ENCODE results near the gene QRICH2. TPM values are rescaled to one million over a fixed set of nuclear protein-coding genes. Genes with fewer than 3 reads are reported as not detected.

The QRICH2 gene
- total and polyA plus RNA-seq, 2 of the 4 experiments (the other 2 are of a cell fraction) = 4.3 to 4.8 TPM

DNA sequence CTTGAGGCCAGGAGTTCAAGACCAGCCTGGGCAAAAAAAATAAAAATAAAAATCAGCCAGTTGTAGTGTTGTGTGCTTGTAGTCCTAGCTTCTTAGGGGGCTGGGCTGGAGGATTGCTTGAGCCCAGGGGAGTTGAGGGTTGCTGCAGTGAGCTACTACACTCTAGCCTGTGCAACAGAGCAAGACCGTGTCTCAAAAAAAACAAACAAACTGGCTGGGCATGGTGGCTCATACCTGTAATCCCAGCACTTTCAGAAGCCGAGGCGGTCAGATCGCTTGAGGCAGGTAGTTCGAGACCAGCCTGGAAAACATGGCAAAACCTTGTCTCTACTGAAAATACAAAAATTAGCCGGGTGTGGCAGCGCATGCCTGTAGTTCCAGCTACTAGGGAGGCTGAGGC lies 47.9 kb downstream of the QRICH2 start:
- no peak overlapping the region for H2BK5ac ChIP-seq (ENCODE audit: low read depth, low read length, poor library complexity, severe bottlenecking)
- intact Hi-C loops (cut with micrococcal nuclease) = no loop called here
- in situ Hi-C loops (cut with MboI; ENCODE audit: low sequenced_read_pairs) = no loop called here

More for the DNA sequence above, 47.9 kb downstream of the QRICH2 start:
- Histone ChIP-seq H3K9ac (ENCODE audit: low read depth, low read length) (no peak overlapping the region), H3K27me3 (ENCODE audit: control insufficient read depth, insufficient read depth, low read length) (no peaks in the 10 kb centered on the region), H2BK15ac (ENCODE audit: low read depth, low read length) (no peak overlapping the region), H3K14ac (replicated peaks; ENCODE audit: low read depth, low read length) (no peak overlapping the region), H3K4me1 (ENCODE audit: control insufficient read depth, insufficient read depth, low read length) (peaks cover 2% of the 10 kb centered on the region), H3K9me1 (ENCODE audit: insufficient read depth, low read length) (peaks cover 10% of the 10 kb centered on the region), H3K9me3 (ENCODE audit: control insufficient read depth, insufficient read depth, low read length) (no peaks in the 10 kb centered on the region), H4K20me1 (ENCODE audit: insufficient read depth, low read length) (no peaks in the 10 kb centered on the region), H2AK9ac (replicated peaks; ENCODE audit: low read depth, low read length, poor library complexity) (no peak overlapping the region), H3K4me2 (ENCODE audit: low read depth, low read length) (no peak overlapping the region), H3K56ac (ENCODE audit: extremely low read depth, insufficient read depth, low read length) (no peak overlapping the region), H3K36me3 (ENCODE audit: control insufficient read depth, insufficient read depth, low read length) (no peaks in the 10 kb centered on the region), H3K4me3 (ENCODE audit: insufficient read depth, low read depth, low read length) (no peak overlapping the region), H3K4ac (ENCODE audit: low read depth, low read length) (no peak overlapping the region), H2AK5ac (ENCODE audit: low read depth, low read length) (no peak overlapping the region; the same call in 1 of the 2 replicates), H3K27ac (ENCODE audit: insufficient read depth, low read length) (no peak overlapping the region), H2BK20ac (ENCODE audit: low read depth, low read length) (no peak overlapping the region), H2BK120ac (ENCODE audit: low read depth, low read length) (no peak overlapping the region), H4K8ac (ENCODE audit: low read depth in 2 of 2, low read length in 2 of 2) (no peak overlapping the region), H4K91ac (ENCODE audit: insufficient read depth, low read depth, low read length) (no peak overlapping the region), H2AFZ (replicated peaks; ENCODE audit: low read length, poor library complexity) (no peak overlapping the region), H4K5ac (ENCODE audit: low read depth, low read length) (no peak overlapping the region), H3K18ac (ENCODE audit: low read depth, low read length) (no peak overlapping the region), H3K23ac (ENCODE audit: low read depth, low read length) (no peak overlapping the region), H3K79me1 (ENCODE audit: low read depth in 1 of 2, low read length in 2 of 2) (0 out of 4 replicates have a peak, but pooled peaks cover 0 to 10% of the 10 kb centered on the region in 2 experiments)
- DNase-seq (no peak), ATAC-seq (ENCODE audit: low read depth) (no peak)
- TF ChIP-seq CEBPB (IDR thresholded peaks at IDR 0.05; ENCODE audit: low read depth, low read length) (no peak), MAZ (IDR thresholded peaks at IDR 0.05; ENCODE audit: borderline replicate concordance, low read depth, low read length) (no peak), RFX5 (IDR thresholded peaks at IDR 0.05; ENCODE audit: low read depth, low read length) (no peak), POLR2A (IDR thresholded peaks at IDR 0.05; ENCODE audit: low read depth, low read length) (no peak), RAD21 (IDR thresholded peaks at IDR 0.05; ENCODE audit: low read length) (no peak), RCOR1 (IDR thresholded peaks at IDR 0.05; ENCODE audit: insufficient replicate concordance, low read length) (no peak), MAFK (IDR thresholded peaks at IDR 0.05; ENCODE audit: low read depth, low read length) (no peak), MXI1 (IDR thresholded peaks at IDR 0.05; ENCODE audit: borderline replicate concordance, low read depth, low read length) (no peak), SMC3 (IDR thresholded peaks at IDR 0.05; ENCODE audit: low read depth, low read length) (no peak), BHLHE40 (IDR thresholded peaks at IDR 0.05; ENCODE audit: low read depth, low read length) (no peak), FOS (IDR thresholded peaks at IDR 0.05; ENCODE audit: low read depth, low read length) (no peak), CHD1 (IDR thresholded peaks at IDR 0.05; ENCODE audit: low read depth, low read length) (no peak), NFE2L2 (IDR thresholded peaks at IDR 0.05; ENCODE audit: low read depth, low read length) (no peak)
- TF ChIP-seq, protein P1, sequence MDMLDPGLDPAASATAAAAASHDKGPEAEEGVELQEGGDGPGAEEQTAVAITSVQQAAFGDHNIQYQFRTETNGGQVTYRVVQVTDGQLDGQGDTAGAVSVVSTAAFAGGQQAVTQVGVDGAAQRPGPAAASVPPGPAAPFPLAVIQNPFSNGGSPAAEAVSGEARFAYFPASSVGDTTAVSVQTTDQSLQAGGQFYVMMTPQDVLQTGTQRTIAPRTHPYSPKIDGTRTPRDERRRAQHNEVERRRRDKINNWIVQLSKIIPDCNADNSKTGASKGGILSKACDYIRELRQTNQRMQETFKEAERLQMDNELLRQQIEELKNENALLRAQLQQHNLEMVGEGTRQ (IDR thresholded peaks at IDR 0.05; ENCODE audit: low read depth, low read length) = no peak
- TF ChIP-seq, protein P2, sequence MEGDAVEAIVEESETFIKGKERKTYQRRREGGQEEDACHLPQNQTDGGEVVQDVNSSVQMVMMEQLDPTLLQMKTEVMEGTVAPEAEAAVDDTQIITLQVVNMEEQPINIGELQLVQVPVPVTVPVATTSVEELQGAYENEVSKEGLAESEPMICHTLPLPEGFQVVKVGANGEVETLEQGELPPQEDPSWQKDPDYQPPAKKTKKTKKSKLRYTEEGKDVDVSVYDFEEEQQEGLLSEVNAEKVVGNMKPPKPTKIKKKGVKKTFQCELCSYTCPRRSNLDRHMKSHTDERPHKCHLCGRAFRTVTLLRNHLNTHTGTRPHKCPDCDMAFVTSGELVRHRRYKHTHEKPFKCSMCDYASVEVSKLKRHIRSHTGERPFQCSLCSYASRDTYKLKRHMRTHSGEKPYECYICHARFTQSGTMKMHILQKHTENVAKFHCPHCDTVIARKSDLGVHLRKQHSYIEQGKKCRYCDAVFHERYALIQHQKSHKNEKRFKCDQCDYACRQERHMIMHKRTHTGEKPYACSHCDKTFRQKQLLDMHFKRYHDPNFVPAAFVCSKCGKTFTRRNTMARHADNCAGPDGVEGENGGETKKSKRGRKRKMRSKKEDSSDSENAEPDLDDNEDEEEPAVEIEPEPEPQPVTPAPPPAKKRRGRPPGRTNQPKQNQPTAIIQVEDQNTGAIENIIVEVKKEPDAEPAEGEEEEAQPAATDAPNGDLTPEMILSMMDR (conservative IDR thresholded peaks at IDR 0.05; ENCODE audit: low read depth, low read length) = no peak
- TF ChIP-seq, protein P3, sequence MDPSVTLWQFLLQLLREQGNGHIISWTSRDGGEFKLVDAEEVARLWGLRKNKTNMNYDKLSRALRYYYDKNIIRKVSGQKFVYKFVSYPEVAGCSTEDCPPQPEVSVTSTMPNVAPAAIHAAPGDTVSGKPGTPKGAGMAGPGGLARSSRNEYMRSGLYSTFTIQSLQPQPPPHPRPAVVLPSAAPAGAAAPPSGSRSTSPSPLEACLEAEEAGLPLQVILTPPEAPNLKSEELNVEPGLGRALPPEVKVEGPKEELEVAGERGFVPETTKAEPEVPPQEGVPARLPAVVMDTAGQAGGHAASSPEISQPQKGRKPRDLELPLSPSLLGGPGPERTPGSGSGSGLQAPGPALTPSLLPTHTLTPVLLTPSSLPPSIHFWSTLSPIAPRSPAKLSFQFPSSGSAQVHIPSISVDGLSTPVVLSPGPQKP (IDR thresholded peaks at IDR 0.05; ENCODE audit: borderline replicate concordance, low read depth, low read length) = no peak
- POLR2A ChIA-PET (ENCODE audit: unreplicated experiment) = no interaction called here
- BruUV-seq (replicated peaks) = no TSS peak
- CTCF ChIA-PET = interaction anchor here (0.6 kb wide), 1 partner anchor 77 kb away, joined by 3 read pairs; no protein-coding TSS in a partner anchor
- dilution Hi-C loops (cut with HindIII; ENCODE audit: low sequenced_read_pairs, unreplicated experiment) = no loop called here
- WGBS, 2 experiments (ENCODE audit: extremely low coverage in 2 of 2, insufficient read length in 1 of 2) = 93% methylated on average over 2 of the region's 7 CpGs; no CpG with 5 or more reads in 1 of the 2 experiments
